Lung (tissue), 12 donors: Measurements from ENCODE around the gene DENND1A. TPM values are rescaled to one million over a fixed set of nuclear protein-coding genes. Genes with fewer than 3 reads are reported as not detected.
A peak's percentile ranks its signal among the peaks of the same experiment; 100 is the strongest.

Experiments used
- ATAC-seq: fragments of 200-7000 bp; cut with Tn5 transposase; one replicate; pipeline ENCODE4 v1.9.1; 2020; ENCODE audit warnings: moderate number of reproducible peaks; ENCODE audit not compliant: insufficient read depth, low FRiP score
- DNase-seq, 3 donors: peaks; one replicate each; pipeline ENCODE4 v3.0.0-alpha.2; 2013 to 2017
- H3K27ac ChIP-seq, 2 donors: one replicate each; pipeline ENCODE4 v1.5.1; 2013; ENCODE audit warnings: mild to moderate bottlenecking in 2 of 2, moderate library complexity in 2 of 2, control low read depth in 1 of 2, inconsistent platforms in 1 of 2, low read depth in 1 of 2, low read length in 1 of 2
- H3K27me3 ChIP-seq, 3 donors: one replicate each; pipeline ENCODE4 v1.5.1; 2013; ENCODE audit warnings: low read length in 2 of 3; ENCODE audit not compliant: control insufficient read depth in 3 of 3, insufficient read depth in 3 of 3
- H3K36me3 ChIP-seq, 4 donors: one replicate each; pipeline ENCODE4 v1.5.1; 2013; ENCODE audit warnings: low read length in 4 of 4, mild to moderate bottlenecking in 1 of 4, moderate library complexity in 1 of 4; ENCODE audit not compliant: control insufficient read depth in 4 of 4, insufficient read depth in 4 of 4
- H3K4me1 ChIP-seq, 5 donors: one replicate each; pipeline ENCODE4 v1.5.1; 2013; ENCODE audit warnings: low read length in 5 of 5, mild to moderate bottlenecking in 2 of 5, moderate library complexity in 1 of 5; ENCODE audit not compliant: control insufficient read depth in 5 of 5, insufficient read depth in 5 of 5
- H3K4me3 ChIP-seq: one replicate; pipeline ENCODE4 v1.5.1; 2013; ENCODE audit warnings: mild to moderate bottlenecking, control low read depth, moderate library complexity
- H3K9ac ChIP-seq, 2 donors: one replicate each; pipeline ENCODE4 v1.5.1; 2013; ENCODE audit warnings: low read length in 2 of 2, control low read depth in 1 of 2; ENCODE audit not compliant: insufficient read depth in 1 of 2
- H3K9me3 ChIP-seq, 4 donors: one replicate each; pipeline ENCODE4 v1.5.1; 2013; ENCODE audit warnings: low read length in 3 of 4, mild to moderate bottlenecking in 1 of 4, moderate library complexity in 1 of 4; ENCODE audit not compliant: control insufficient read depth in 4 of 4, insufficient read depth in 3 of 4
- CTCF ChIP-seq: IDR thresholded peaks from 2 replicates; pipeline ENCODE4 v1.5.1; 2012; ENCODE audit warnings: mild to moderate bottlenecking; ENCODE audit errors: control extremely low read depth, extremely low read depth
- WGBS, 2 donors: extraction: QIAGEN DNeasy Blood & Tissue Kit; methylation state at CpG; one replicate each; pipeline ENCODE4 v1.1.7; 2013; 5-methylcytosine and 5-hydroxymethylcytosine counted together
- polyA plus RNA-seq, 2 donors: library from polyadenylated mRNA; stranded (reverse); fragments of 200-250 nt; gene quantifications; one replicate each; pipeline ENCODE4 v1.2.1, GENCODE V29; 2013
- total RNA-seq, 2 donors: library from RNA; depleted of rRNA in 1 of 2; stranded (reverse); fragments of >200 nt in 1 of 2; gene quantifications; one replicate each; pipeline ENCODE4 v1.2.1, GENCODE V29; 2014 to 2021
- donor health status: control.
- donor health status: control.
- donor health status: Bipolar disorder and iron deficiency.
- donor health status: healthy.
- donor health status: DM: yes; HTN: yes; CAD: no.

The DENND1A gene
- total and polyA plus RNA-seq, 4 donors: 5.7 to 29.8 (median 14.5) TPM

GRCh38 chr9:123702483-123702882, 227.4 kb downstream of the DENND1A start:
- no peak overlapping the region for H3K27ac ChIP-seq
- peaks cover 0 to 16% (median 4%) of the 10 kb centered on the region in 4 donors for H3K9me3 ChIP-seq
- DNase-seq (peak in 1 of 3 donors; percentile 19), ATAC-seq (no peak)
- H3K36me3 ChIP-seq: no peaks in the 10 kb centered on the region
- 100% methylated on average over 1 of the region's 1 CpG for WGBS, 2 donors
- H3K4me3 ChIP-seq: no peak overlapping the region
- no peaks in the 10 kb centered on the region for H3K27me3 ChIP-seq
- H3K9ac ChIP-seq: no peak overlapping the region
- TF ChIP-seq CTCF: no peak
- peaks cover 0 to 3% (median 0%) of the 10 kb centered on the region in 5 donors for H3K4me1 ChIP-seq

DNA sequence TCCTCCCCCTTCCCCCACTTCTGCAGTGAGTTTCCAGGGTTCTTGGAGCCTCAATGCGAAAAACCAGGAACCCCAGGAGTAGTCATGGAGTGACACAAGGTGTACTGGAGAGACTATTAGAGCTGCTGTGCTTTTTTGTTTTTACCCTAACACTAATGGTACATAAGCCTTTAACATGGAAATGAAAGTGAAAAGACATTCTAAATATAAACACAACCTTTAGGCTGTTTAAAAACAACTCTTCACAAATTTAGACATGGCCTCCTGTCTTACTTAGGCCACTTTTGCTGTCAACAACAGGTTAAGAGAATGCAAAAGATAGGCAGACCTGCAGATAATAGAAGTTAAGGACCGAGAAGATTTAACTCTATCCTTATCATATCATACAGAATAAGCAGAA, 232.2 kb downstream of the DENND1A start:
- TF ChIP-seq CTCF: no peak
- no peaks in the 10 kb centered on the region for H3K27me3 ChIP-seq
- no peak for ATAC-seq
- H3K9me3 ChIP-seq: peaks cover 0 to 15% (median 3%) of the 10 kb centered on the region in 4 donors
- H3K4me1 ChIP-seq: peaks cover 0 to 3% (median 0%) of the 10 kb centered on the region in 5 donors
- no peak overlapping the region for H3K4me3 ChIP-seq
- no peaks in the 10 kb centered on the region for H3K36me3 ChIP-seq
- no peak for DNase-seq
- no peak overlapping the region for H3K9ac ChIP-seq
- no peak overlapping the region for H3K27ac ChIP-seq
- 74 to 82% methylated on average over 2 of the region's 2 CpGs for WGBS, 2 donors

DNA sequence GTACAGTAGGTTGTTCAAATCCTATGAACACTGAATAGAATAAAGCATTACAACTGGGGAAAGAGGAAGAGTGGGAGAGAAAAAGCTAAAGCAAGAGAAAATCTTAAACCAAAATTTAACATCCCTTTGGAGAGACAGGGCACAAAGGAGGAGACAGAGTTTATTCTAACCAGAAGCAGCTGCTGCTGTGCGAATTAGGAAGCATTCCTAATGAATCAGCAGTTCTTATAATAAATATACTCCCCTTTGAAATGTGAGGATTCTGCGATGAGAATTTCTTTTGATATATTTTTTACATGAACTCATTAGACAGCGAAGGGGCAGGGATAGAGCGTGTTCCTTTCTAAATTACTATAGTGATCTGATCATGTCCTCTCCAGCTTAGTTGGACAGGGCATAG, 233.4 kb downstream of the DENND1A start:
- no peaks in the 10 kb centered on the region for H3K36me3 ChIP-seq
- DNase-seq: no peak
- peaks cover 0 to 3% (median 0%) of the 10 kb centered on the region in 5 donors for H3K4me1 ChIP-seq
- H3K9me3 ChIP-seq: peaks cover 0 to 3% (median under 1%) of the 10 kb centered on the region in 4 donors
- H3K9ac ChIP-seq: no peak overlapping the region
- peaks cover 0 to 3% (median 0%) of the 10 kb centered on the region in 3 donors for H3K27me3 ChIP-seq
- 77 to 79% methylated on average over 4 of the region's 4 CpGs for WGBS, 2 donors
- TF ChIP-seq CTCF: no peak
- no peak overlapping the region for H3K4me3 ChIP-seq
- no peak for ATAC-seq
- H3K27ac ChIP-seq: no peak overlapping the region

GRCh38 chr9:123695386-123695785, 234.5 kb downstream of the DENND1A start:
- Histone ChIP-seq H3K36me3 (no peaks in the 10 kb centered on the region), H3K9me3 (no peaks in the 10 kb centered on the region), H3K4me1 (peaks cover 0 to 3% (median 0%) of the 10 kb centered on the region in 5 donors), H3K9ac (no peak overlapping the region), H3K27ac (no peak overlapping the region), H3K4me3 (no peak overlapping the region), H3K27me3 (peaks cover 0 to 7% (median 0%) of the 10 kb centered on the region in 3 donors)
- ATAC-seq: no peak
- 98% methylated on average over 3 of the region's 3 CpGs for WGBS, 2 donors
- no peak for TF ChIP-seq CTCF
- DNase-seq: no peak
